Glomerular endothelial cell (primary cell): ENCODE results near the gene ZBTB4. TPM values are rescaled to one million over a fixed set of nuclear protein-coding genes. Genes with fewer than 3 reads are reported as not detected.

Experiments used
- DNase-seq: peaks from one replicate; pipeline ENCODE4 v3.0.0-alpha.2; 2011; ENCODE audit warnings: low read depth, low spot score; ENCODE audit errors: extremely low read depth
- total RNA-seq: library from RNA; depleted of rRNA; stranded (reverse); fragments of >200 nt; gene quantifications from 2 replicates; pipeline ENCODE4 v1.2.3, GENCODE V29; 2015

Gene ZBTB4, protein sequence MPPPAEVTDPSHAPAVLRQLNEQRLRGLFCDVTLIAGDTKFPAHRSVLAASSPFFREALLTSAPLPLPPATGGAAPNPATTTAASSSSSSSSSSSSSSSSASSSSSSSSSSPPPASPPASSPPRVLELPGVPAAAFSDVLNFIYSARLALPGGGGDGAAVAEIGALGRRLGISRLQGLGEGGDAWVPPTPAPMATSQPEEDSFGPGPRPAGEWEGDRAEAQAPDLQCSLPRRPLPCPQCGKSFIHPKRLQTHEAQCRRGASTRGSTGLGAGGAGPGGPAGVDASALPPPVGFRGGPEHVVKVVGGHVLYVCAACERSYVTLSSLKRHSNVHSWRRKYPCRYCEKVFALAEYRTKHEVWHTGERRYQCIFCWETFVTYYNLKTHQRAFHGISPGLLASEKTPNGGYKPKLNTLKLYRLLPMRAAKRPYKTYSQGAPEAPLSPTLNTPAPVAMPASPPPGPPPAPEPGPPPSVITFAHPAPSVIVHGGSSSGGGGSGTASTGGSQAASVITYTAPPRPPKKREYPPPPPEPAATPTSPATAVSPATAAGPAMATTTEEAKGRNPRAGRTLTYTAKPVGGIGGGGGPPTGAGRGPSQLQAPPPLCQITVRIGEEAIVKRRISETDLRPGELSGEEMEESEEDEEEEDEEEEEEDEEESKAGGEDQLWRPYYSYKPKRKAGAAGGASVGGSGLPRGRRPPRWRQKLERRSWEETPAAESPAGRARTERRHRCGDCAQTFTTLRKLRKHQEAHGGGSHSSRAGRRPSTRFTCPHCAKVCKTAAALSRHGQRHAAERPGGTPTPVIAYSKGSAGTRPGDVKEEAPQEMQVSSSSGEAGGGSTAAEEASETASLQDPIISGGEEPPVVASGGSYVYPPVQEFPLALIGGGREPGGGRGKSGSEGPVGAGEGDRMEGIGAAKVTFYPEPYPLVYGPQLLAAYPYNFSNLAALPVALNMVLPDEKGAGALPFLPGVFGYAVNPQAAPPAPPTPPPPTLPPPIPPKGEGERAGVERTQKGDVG
- total RNA-seq = 41.8 and 43.9 TPM in 2 replicates

GRCh38 chr17:7479213-7480088 is at the start of gene ZBTB4:
TSS of gene ZBTB4 (minus strand) at chr17:7479631. CDS start at chr17:7466801, 12,830 bp downstream.
- DNase-seq = no peak

GRCh38 chr17:7528842-7529241 is 49.4 kb upstream of the ZBTB4 start:
- no peak for DNase-seq

GRCh38 chr17:7523033-7523432 is 43.6 kb upstream of the ZBTB4 start:
- no peak for DNase-seq

DNA sequence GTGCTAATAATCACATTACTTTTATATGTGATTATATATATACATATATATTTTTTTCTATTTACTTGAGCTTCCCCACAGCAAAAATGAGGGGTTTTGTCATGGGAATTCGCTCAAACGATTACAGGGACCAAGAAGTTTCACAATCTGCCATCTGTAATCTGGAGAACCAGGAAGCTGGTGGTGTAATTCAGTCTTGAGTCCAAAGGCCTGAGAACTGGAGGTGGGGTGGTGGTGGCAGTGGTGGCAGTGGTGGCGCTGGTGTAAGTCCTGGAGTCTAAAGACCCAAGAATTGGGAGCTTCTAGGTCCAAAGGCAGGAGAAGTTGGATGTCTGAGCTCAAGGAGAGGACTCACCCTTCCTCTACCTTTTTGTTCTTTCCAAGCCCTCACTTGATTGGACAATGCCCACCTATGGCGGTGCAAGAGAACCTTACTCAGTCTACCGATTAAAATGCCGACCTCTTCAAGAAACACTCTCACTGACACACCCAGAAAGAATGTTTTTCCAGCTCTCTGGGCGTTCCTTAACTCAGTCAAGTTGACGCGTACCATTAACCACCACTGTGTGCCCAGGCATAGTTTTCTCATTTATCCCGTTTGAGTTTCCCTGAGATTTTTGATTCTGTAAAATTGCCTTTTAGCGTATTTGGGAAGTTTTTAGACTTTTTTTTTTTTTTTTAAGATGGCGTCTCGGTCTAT is 36.6 kb upstream of the ZBTB4 start:
- DNase-seq = no peak

DNA sequence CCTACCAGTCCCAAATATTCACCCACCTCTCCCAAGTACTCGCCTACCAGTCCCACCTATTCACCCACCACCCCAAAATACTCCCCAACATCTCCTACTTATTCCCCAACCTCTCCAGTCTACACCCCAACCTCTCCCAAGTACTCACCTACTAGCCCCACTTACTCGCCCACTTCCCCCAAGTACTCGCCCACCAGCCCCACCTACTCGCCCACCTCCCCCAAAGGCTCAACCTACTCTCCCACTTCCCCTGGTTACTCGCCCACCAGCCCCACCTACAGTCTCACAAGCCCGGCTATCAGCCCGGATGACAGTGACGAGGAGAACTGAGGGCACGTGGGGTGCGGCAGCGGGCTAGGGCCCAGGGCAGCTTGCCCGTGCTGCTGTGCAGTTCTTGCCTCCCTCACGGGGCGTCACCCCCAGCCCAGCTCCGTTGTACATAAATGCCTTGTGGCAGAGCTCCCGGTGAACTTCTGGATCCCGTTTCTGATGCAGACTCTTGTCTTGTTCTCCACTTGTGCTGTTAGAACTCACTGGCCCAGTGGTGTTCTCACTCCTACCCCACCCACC is 34.5 kb upstream of the ZBTB4 start:
- DNase-seq = no peak

GRCh38 chr17:7512824-7513540 is 33.6 kb upstream of the ZBTB4 start:
- DNase-seq = no peak

GRCh38 chr17:7512105-7512504 is 32.7 kb upstream of the ZBTB4 start:
- no peak for DNase-seq

GRCh38 chr17:7511108-7511507 is 31.7 kb upstream of the ZBTB4 start:
- DNase-seq = no peak

DNA sequence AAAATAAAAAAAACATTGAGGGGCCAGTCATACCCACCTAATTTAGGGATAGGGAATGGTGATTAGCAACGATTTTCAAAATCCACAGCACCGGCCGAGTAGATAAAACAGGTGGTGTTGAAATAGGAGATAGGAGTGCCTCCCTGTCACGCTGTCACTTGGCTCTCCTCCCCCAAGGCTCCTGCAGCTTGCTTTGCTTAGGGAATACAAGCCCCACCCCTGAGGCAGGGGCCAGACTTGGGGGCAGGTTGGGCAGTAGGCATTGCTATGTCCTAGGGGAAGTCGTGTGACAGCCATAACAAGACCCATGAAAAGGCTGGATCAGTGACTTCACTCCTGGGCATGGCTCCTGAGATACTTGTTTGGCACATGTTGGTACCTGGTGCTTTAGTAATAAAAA is 30.5 kb upstream of the ZBTB4 start:
- DNase-seq = no peak

DNA sequence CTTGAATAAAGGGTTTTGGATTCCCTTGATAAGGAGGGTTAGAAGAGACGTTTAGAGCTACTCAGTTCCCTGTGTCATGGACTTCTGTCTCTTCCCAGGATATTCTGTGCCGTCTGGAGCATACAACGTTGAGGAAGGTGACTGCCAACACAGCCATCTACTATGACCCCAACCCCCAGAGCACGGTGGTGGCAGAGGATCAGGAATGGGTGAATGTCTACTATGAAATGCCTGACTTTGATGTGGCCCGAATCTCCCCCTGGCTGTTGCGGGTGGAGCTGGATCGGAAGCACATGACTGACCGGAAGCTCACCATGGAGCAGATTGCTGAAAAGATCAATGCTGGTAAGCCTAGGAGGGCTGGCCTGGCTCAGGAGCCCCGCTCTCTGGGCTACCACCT is 29.4 kb upstream of the ZBTB4 start:
- no peak for DNase-seq

GRCh38 chr17:7508145-7508544 is 28.7 kb upstream of the ZBTB4 start:
- DNase-seq = no peak

GRCh38 chr17:7503521-7503920 is 24.1 kb upstream of the ZBTB4 start:
- no peak for DNase-seq

DNA sequence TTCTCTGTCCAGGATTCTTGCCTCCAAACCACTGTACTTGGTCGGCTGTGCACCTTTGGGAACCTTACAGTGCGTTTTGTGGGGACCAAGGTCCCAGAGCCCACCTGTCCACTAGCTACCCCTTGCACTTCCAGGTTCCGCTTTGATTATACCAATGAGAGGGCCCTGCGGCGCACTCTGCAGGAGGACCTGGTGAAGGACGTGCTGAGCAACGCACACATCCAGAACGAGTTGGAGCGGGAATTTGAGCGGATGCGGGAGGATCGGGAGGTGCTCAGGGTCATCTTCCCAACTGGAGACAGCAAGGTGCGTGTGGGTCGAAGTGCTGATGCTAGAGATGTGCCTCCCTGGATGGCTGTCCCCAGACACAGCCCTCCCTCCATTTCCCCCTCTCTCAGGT is 23.6 kb upstream of the ZBTB4 start:
- no peak for DNase-seq

- no peak for DNase-seq
Observed at GRCh38 chr17:7502171-7502847, 22.9 kb upstream of the ZBTB4 start.

DNA sequence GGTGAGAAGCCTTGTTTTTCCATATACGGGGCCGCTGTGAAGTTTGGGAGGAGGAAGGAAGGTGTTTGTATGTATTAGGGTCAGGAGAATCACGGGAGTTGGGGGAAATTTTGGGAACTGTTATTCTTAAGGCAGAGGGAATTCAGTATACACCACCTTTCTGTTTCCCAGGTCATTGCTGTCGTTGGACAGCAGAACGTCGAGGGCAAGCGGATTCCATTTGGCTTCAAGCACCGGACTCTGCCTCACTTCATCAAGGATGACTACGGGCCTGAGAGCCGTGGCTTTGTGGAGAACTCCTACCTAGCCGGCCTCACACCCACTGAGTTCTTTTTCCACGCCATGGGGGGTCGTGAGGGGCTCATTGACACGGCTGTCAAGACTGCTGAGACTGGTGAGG is 22.3 kb upstream of the ZBTB4 start:
- no peak for DNase-seq

GRCh38 chr17:7499161-7499560 is 19.7 kb upstream of the ZBTB4 start:
- DNase-seq = no peak

- no peak for DNase-seq
Observed at GRCh38 chr17:7497636-7498035, 18.2 kb upstream of the ZBTB4 start.

- no peak for DNase-seq
Observed at GRCh38 chr17:7497228-7497627, 17.8 kb upstream of the ZBTB4 start.
